Hypothalamus (tissue), 51 donors: ENCODE data around the gene RPS6KA3.
"Not testable (repeated sequence)": the region's sequence is repeated elsewhere in the genome, so short reads cannot be mapped to it uniquely, and the experiment has no call there.

ENCODE experiments used
- DNase-seq, 51 donors: peaks; one replicate each; lab custom pipeline; 2025; lab: John Stamatoyannopoulos, UW

The RPS6KA3 gene

GRCh38 chrX:20265726-20266681 lies 705 bp downstream of the RPS6KA3 start:
- DNase-seq = peak in 27 of 51 donors; percentile 0 to 36 (median 9)

DNA sequence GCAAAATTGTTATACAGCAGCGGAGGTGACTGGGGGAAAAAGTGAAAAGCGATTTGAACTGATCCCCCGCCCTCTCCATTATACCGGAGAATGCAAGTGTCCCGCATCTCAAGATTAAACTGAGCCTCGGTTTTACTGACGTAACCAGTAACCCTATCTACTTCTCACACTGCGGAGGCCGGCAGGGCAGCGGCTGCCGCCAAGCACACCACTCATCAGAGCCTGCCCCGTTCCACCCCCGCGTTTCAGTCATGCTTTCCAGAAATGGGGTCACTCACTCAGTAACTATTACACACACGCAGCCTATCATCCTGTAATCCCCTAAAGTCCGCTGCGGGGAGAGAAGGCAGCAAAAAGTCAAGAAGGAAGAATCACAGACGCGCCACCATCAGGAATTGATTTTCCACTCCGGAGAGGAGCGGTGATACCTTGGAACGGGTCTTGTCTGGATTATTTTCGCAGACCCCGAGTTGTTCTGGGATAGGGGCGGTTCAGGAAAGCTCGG lies 1.4 kb downstream of the RPS6KA3 start:
- peak in 33 of 51 donors; percentile 0 to 31 (median 2) for DNase-seq

DNA sequence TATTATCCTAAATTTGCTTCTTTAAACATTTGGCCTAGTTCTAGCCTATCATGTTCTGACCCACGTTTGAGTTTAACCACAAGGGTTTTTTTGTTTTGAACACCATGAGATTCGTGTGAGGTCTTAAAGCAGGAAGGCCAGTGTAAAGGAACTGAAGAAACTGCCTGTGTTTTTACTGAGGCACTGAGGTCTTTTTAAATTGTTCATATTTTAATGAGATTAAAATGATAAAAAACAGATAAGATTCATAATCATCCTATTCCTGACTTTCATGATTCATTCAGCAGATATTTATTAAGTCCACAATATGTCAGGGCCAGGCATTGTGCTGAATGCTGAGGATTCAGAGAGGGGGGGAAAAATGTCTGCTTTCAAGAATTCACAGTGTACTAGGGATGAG lies 3.2 kb downstream of the RPS6KA3 start:
- DNase-seq = no peak

DNA sequence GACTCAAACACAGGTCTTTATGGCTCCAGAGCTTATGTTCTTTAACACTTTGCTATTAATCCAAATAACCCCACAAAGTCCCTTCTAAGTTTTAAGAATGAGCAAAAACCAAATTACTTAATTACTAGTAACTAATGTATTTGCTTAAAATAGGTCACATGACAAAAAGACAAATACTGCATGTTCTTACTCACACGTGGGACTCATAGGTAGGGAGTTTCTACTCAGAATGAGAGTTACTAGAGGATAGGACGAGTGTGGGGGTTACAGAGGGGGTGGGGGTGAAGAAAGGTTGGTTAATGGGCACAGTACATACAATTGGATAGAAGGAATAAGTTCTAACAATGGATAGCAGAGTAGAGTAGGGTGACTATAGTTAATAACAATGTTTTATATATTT lies 5.8 kb downstream of the RPS6KA3 start:
- DNase-seq = no peak

- DNase-seq = no peak
These were observed 11.9 kb downstream of the RPS6KA3 start for GRCh38 chrX:20254712-20255299.

GRCh38 chrX:20253232-20253543 lies 13.5 kb downstream of the RPS6KA3 start:
- DNase-seq = no peak

GRCh38 chrX:20252381-20253231 lies 14.1 kb downstream of the RPS6KA3 start:
- peak in 23 of 51 donors; percentile 0 to 28 (median 0) for DNase-seq

DNA sequence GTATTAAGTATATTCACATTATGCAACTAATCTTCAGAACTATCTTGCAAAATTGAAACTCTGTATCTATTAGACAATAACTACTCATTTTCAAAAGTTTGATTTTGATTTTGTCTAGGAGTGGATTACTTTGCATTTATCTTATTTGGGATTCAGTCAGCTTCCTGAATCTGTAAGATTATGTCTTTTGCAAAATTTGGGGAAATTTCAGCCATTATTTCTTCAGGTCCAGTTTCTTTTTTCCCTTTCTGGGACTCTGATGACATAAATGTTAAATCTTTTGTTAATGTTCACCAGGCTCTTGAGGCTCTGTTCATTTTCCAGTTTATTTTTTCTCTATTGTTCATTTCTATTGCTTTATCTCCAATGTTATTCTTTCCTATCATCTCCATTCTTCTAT lies 15.0 kb downstream of the RPS6KA3 start:
- DNase-seq = no peak

DNA sequence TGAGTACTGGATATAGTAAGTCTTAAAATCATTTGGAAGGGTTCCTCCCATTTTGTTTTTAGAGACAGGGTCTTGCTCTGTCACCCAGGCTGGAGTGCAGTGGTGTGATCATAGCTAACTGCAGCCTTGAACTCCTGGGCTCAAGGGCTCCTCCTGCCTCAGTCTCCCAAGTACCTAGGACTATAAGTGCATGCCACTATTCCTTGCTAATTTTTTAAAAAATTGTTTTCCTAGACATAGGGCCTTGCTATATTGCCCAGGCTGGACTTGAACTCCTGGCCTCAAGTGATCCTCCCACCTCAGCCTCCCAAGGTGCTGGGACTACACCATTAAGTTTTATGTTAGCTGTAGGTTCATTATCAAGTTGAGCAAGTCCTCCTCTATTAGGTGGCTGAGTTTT lies 16.6 kb downstream of the RPS6KA3 start:
- not testable (repeated sequence) for DNase-seq

GRCh38 chrX:20248592-20249192 lies 18.0 kb downstream of the RPS6KA3 start:
- DNase-seq = no peak

DNA sequence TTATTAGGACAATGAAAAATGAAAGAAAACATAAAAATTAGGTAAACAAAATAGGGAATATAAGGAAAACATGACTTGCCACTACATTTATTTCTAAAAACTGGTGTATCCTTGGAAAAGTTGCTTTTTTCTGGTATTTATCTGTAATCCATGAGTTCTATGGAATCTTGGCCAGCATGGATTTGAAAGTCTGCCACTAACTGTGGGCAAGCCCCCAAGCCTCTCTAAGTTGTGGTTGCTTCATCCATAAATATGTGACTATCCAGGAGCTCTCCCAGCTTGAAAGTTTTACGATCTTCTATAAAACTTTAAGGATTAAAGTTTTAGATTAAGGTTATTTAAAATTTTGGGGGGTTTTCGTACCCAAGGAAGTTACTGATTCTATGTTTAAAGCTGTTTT lies 21.8 kb downstream of the RPS6KA3 start:
- DNase-seq = no peak

GRCh38 chrX:20240201-20240600 lies 26.5 kb downstream of the RPS6KA3 start:
- DNase-seq = no peak

DNA sequence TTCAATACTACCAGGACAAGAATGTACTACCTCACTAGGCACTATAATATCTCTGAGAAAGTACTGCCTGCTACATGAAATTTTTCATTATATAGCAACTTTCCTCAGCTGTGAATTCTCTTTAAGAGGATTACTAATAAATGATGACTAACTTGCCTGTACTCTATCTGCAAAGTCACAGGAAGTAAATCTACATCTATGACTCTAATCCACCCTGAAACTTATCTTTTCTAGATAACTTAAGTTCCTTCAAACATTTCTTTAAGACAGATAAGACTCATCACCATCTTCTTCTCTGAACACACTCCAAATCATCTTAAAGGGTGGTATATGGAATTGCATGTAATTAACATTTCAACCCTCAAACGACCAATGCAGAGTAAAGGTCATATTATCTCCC lies 28.8 kb downstream of the RPS6KA3 start:
- no peak for DNase-seq

DNA sequence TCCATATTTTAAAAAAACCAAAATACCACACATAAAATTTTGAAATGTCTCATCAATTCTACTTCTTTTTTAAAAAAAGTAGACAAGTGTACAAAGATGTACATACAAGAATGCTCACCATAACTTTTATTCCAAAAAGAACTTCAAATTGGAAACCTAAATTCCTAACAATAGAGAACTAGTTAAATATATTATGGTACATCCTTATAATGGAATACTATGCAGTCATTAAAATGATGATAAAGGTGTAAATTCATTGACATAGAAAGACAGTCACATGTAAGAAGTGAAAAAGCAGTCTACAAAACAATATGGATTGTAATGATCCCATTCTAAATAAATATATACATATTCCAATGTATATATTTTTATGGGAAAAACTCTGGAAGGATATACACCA lies 31.0 kb downstream of the RPS6KA3 start:
- no peak for DNase-seq

DNA sequence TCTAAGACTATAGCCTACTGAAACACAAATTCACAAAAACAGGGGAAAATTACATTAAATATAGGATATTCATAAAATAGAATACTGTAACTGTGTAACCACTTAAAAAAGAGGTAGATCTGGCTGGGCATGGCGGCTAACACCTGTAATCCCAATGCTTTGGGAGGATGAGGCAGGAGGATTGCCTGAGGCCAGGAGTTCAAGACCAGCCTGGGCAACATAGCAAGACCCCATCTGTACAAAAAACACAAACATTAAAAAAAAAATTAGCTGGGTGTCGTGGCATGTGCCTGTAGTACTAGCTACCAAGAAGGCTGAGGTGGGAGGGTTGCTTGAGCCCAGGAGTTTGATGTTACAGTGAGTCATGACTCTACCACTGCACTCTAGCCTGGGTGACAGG lies 33.4 kb downstream of the RPS6KA3 start:
- DNase-seq = no peak

- no peak for DNase-seq
These were observed 35.1 kb downstream of the RPS6KA3 start for GRCh38 chrX:20231598-20231997.

DNA sequence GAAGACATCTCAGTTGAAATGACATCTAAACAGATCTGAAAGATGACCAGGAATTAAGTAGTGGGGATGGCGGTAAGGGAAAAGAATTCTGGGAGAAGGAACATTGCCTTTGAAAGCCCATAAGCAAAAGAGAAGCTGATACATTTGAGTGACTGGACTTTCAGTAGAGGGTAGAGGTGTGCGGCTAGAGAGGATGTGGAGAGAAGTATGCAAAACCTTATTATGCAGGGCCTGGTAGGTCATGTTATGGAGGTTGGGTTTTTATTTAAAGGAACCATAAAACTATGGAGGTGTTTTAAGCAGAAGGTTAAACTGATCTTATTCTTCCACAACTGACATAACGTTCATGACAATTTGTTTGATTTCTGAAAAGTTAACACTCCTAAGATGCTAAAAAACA lies 36.3 kb downstream of the RPS6KA3 start:
- no peak for DNase-seq

GRCh38 chrX:20229155-20229554 lies 37.6 kb downstream of the RPS6KA3 start:
- no peak for DNase-seq

DNA sequence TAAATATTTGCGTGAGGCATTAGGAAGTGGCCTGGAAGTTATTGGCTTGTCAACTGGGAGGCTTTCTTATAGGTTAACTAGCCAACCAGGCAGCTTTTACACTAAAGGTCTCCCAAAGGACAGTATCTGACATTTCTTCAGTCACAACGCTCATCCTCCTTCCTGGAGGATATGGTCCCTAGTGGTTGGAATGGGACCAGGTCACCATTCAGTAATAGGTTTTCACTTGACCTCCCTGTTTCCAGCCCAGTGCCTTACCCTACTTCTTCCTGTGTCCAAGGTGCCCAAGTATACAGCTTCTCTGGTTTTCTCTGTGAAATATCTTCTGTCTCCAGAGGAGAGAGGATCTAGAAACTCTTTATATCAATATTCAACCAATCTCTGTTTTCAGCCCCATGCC lies 38.5 kb downstream of the RPS6KA3 start:
- no peak for DNase-seq

- DNase-seq = no peak
These were observed 39.6 kb downstream of the RPS6KA3 start for GRCh38 chrX:20227116-20227515.

GRCh38 chrX:20225488-20225833 lies 41.2 kb downstream of the RPS6KA3 start:
- no peak for DNase-seq
